ENCODE measurements around the gene KRTAP2-3.

The KRTAP2-3 gene

DNA sequence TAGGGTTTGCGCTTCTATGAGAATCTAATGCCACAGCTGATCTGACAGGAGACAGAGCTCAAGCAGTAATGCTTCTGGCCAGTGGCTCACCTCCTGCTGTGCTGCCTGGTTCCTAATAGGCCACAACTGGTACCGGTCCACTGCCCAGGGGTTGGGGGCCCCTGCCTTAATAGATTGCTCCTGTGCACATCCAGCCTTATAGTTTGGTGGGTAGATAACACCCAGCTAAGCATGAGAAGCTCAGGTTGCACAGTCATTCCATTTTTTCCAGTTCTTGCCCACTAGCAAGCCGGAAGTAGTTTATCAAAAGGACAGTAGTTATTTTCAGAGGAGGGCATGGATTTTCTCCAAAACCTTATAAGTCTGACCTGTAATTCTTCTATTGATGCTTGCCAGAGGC is 40.5 kb downstream of the KRTAP2-3 start:
- H3K27ac ChIP-seq (ENCODE audit: low read length): no peak overlapping the region
- H3K4me1 ChIP-seq (ENCODE audit: control insufficient read depth, low read depth, low read length): no peaks in the 10 kb centered on the region
- H3K9ac ChIP-seq (ENCODE audit: low read length): no peak overlapping the region
- no peak overlapping the region for H3K4me3 ChIP-seq (ENCODE audit: low read length)
- H3K36me3 ChIP-seq (ENCODE audit: control insufficient read depth, low read depth, low read length): no peaks in the 10 kb centered on the region
- no peaks in the 10 kb centered on the region for H3K9me3 ChIP-seq (ENCODE audit: control insufficient read depth, low read depth, low read length)
- H3K27me3 ChIP-seq (ENCODE audit: control insufficient read depth, insufficient read depth, low read length): no peaks in the 10 kb centered on the region

DNA sequence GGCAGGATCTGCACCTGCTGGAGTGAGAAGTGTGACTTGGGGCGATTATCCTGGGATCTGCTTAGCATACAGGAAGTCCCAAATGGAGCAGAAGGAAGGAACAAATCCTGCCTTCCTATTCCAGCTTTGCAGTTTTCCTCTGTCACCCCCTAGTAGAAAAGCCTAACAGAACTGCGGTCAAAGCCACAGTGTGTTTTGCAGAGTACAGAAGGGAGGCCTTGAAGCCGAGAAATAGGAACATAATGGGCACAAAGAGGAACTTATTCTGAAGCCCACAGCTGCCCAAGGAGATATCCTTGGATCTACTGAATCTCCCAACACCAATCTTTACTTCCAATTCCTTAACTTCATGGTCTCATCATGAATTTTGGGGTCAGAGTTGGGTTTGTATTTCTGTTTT is 41.4 kb downstream of the KRTAP2-3 start:
- H3K36me3 ChIP-seq (ENCODE audit: control insufficient read depth, low read depth, low read length): no peaks in the 10 kb centered on the region
- no peak overlapping the region for H3K27ac ChIP-seq (ENCODE audit: low read length)
- H3K4me1 ChIP-seq (ENCODE audit: control insufficient read depth, low read depth, low read length): no peaks in the 10 kb centered on the region
- H3K9ac ChIP-seq (ENCODE audit: low read length): no peak overlapping the region
- no peaks in the 10 kb centered on the region for H3K9me3 ChIP-seq (ENCODE audit: control insufficient read depth, low read depth, low read length)
- no peak overlapping the region for H3K4me3 ChIP-seq (ENCODE audit: low read length)
- H3K27me3 ChIP-seq (ENCODE audit: control insufficient read depth, insufficient read depth, low read length): no peaks in the 10 kb centered on the region

DNA sequence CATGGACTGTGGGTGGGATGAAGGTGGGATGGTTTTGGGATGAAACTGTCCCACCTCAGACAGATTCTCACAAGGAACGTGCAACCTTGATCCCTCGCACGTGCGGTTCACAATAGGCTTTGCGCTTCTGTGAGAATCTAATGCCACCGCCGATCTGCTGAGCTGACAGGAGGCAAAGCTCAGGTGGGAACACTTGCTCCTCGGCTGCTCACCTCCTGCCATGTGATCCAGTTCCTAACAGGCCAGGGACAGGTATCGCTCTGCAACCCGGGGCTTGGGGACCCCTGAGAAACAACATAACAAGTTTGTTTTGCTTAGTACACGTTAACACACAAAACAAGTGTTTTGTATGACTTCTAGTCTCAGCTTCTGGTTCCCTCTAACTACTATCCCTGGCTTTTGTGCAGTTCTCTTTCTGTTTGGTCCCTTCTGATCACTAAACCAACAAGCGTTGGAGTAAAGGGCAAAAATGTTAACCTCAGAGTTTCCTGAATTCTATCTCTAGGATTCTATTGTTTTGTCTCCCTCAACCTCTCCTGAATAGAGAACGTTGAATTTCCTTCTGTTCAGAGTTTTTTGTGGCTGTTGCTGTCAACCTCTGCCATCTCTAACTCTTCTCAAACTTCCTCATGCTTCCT is 43.2 kb downstream of the KRTAP2-3 start:
- Histone ChIP-seq H3K9me3 (ENCODE audit: control insufficient read depth, low read depth, low read length) (no peaks in the 10 kb centered on the region), H3K27ac (ENCODE audit: low read length) (no peak overlapping the region), H3K4me1 (ENCODE audit: control insufficient read depth, low read depth, low read length) (no peaks in the 10 kb centered on the region), H3K9ac (ENCODE audit: low read length) (no peak overlapping the region), H3K36me3 (ENCODE audit: control insufficient read depth, low read depth, low read length) (no peaks in the 10 kb centered on the region), H3K4me3 (ENCODE audit: low read length) (no peak overlapping the region), H3K27me3 (ENCODE audit: control insufficient read depth, insufficient read depth, low read length) (no peaks in the 10 kb centered on the region)

DNA sequence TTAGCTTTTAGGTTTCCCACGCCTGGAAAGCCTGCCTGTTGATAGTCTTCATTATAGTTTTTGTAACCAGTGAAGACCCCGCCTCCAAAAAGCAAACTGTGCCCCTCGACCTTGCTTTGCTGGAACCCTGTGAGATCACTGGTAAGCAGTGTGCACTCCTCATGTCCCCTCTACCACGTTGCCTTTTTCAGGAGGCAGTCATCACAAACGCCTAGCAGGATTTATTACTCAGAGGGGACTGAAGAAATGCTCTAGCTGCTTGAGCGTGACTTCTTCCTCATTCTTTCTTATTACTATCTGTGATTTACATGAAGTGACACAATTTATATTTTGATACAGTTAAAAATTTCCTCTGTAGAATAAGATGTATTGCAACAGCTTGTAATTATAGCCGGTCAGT is 44.5 kb downstream of the KRTAP2-3 start:
- no peaks in the 10 kb centered on the region for H3K27me3 ChIP-seq (ENCODE audit: control insufficient read depth, insufficient read depth, low read length)
- H3K27ac ChIP-seq (ENCODE audit: low read length): no peak overlapping the region
- H3K4me3 ChIP-seq (ENCODE audit: low read length): no peak overlapping the region
- no peaks in the 10 kb centered on the region for H3K36me3 ChIP-seq (ENCODE audit: control insufficient read depth, low read depth, low read length)
- H3K4me1 ChIP-seq (ENCODE audit: control insufficient read depth, low read depth, low read length): no peaks in the 10 kb centered on the region
- H3K9ac ChIP-seq (ENCODE audit: low read length): no peak overlapping the region
- H3K9me3 ChIP-seq (ENCODE audit: control insufficient read depth, low read depth, low read length): no peaks in the 10 kb centered on the region

DNA sequence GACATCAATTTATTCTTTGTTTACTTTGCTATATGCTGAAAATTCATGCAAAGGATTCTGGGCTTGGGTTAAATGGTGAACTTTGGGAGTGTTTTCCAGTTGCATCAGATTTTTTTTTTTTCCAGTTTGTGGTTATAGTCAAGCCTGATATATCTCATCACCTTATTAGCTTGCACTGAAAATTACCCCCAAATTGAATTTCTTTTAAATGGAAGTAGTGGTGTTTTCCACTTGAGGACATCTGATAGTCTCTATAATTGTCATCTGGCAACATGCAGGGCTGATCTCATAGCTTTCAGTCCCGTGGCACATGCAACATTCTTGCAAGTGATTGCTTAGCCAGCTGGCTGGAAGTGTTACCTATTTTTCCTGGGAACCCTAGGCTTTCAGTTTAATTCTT is 46.3 kb downstream of the KRTAP2-3 start:
- no peaks in the 10 kb centered on the region for H3K36me3 ChIP-seq (ENCODE audit: control insufficient read depth, low read depth, low read length)

GRCh38 chr17:41013181-41013580 is 46.7 kb downstream of the KRTAP2-3 start:
- Histone ChIP-seq H3K27me3 (ENCODE audit: control insufficient read depth, insufficient read depth, low read length) (no peaks in the 10 kb centered on the region), H3K4me3 (ENCODE audit: low read length) (no peak overlapping the region), H3K27ac (ENCODE audit: low read length) (no peak overlapping the region), H3K4me1 (ENCODE audit: control insufficient read depth, low read depth, low read length) (peaks cover 13% of the 10 kb centered on the region), H3K36me3 (ENCODE audit: control insufficient read depth, low read depth, low read length) (no peaks in the 10 kb centered on the region), H3K9ac (ENCODE audit: low read length) (no peak overlapping the region), H3K9me3 (ENCODE audit: control insufficient read depth, low read depth, low read length) (no peaks in the 10 kb centered on the region)

More for the DNA sequence above, 46.3 kb downstream of the KRTAP2-3 start:
- no peak overlapping the region for H3K27ac ChIP-seq (ENCODE audit: low read length)
- H3K4me1 ChIP-seq (ENCODE audit: control insufficient read depth, low read depth, low read length): peaks cover 13% of the 10 kb centered on the region
- H3K4me3 ChIP-seq (ENCODE audit: low read length): no peak overlapping the region
- H3K9me3 ChIP-seq (ENCODE audit: control insufficient read depth, low read depth, low read length): no peaks in the 10 kb centered on the region
- no peak overlapping the region for H3K9ac ChIP-seq (ENCODE audit: low read length)
- no peaks in the 10 kb centered on the region for H3K27me3 ChIP-seq (ENCODE audit: control insufficient read depth, insufficient read depth, low read length)

- Histone ChIP-seq H3K27ac (ENCODE audit: low read length) (no peak overlapping the region), H3K27me3 (ENCODE audit: control insufficient read depth, insufficient read depth, low read length) (no peaks in the 10 kb centered on the region)
These were observed 47.4 kb downstream of the KRTAP2-3 start for GRCh38 chr17:41012326-41013120.

DNA sequence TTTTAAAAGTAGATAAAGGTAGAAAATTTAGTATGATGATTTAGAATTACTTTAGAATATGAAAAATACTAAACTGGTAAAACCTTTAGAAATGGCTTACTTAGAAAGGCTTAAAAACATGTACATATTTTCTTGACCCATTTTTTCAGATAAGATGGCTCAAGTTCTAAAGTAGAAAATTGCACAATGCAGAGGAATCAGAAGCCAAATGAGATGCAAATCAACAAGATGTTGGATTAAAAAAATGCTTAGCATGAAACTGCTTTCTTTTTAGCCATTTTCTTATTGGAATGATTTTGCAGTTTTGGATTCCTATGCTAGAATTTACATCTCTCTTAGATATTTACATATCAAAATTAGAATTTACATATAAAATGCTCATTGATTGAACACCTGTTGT is 49.5 kb downstream of the KRTAP2-3 start:
- H3K4me1 ChIP-seq (ENCODE audit: control insufficient read depth, low read depth, low read length): peaks cover 13% of the 10 kb centered on the region
- H3K36me3 ChIP-seq (ENCODE audit: control insufficient read depth, low read depth, low read length): no peaks in the 10 kb centered on the region
- H3K4me3 ChIP-seq (ENCODE audit: low read length): no peak overlapping the region
- H3K9ac ChIP-seq (ENCODE audit: low read length): no peak overlapping the region
- no peak overlapping the region for H3K27ac ChIP-seq (ENCODE audit: low read length)
- H3K27me3 ChIP-seq (ENCODE audit: control insufficient read depth, insufficient read depth, low read length): no peaks in the 10 kb centered on the region
- no peaks in the 10 kb centered on the region for H3K9me3 ChIP-seq (ENCODE audit: control insufficient read depth, low read depth, low read length)

More at GRCh38 chr17:41012326-41013120, 47.4 kb downstream of the KRTAP2-3 start:
- no peak overlapping the region for H3K9ac ChIP-seq (ENCODE audit: low read length)
- H3K4me1 ChIP-seq (ENCODE audit: control insufficient read depth, low read depth, low read length): peaks cover 13% of the 10 kb centered on the region
- no peaks in the 10 kb centered on the region for H3K36me3 ChIP-seq (ENCODE audit: control insufficient read depth, low read depth, low read length)
- no peak overlapping the region for H3K4me3 ChIP-seq (ENCODE audit: low read length)
- no peaks in the 10 kb centered on the region for H3K9me3 ChIP-seq (ENCODE audit: control insufficient read depth, low read depth, low read length)

DNA sequence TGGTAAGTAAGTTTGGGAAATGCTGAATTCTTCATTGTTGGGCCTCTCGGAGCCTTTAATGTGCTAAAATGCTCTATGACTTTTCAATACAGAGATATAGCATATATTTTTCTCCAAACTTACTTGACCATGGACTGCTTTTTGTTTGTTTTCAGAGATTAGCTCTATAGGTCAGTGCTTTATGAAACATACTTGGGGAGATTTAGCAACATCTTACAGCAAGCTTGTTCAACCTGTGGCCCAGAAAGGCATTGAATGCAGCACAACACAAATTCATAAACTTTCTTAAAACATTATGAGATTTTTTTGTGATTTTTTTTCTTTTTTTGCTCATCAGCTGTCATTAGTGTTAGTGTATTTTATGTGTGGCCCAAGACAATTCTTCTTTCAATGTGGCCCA is 50.0 kb downstream of the KRTAP2-3 start:
- no peak overlapping the region for H3K27ac ChIP-seq (ENCODE audit: low read length)
- no peaks in the 10 kb centered on the region for H3K9me3 ChIP-seq (ENCODE audit: control insufficient read depth, low read depth, low read length)
- H3K9ac ChIP-seq (ENCODE audit: low read length): no peak overlapping the region
- no peaks in the 10 kb centered on the region for H3K36me3 ChIP-seq (ENCODE audit: control insufficient read depth, low read depth, low read length)
- H3K4me1 ChIP-seq (ENCODE audit: control insufficient read depth, low read depth, low read length): peaks cover 13% of the 10 kb centered on the region
- no peaks in the 10 kb centered on the region for H3K27me3 ChIP-seq (ENCODE audit: control insufficient read depth, insufficient read depth, low read length)
- H3K4me3 ChIP-seq (ENCODE audit: low read length): no peak overlapping the region

- Histone ChIP-seq H3K4me3 (ENCODE audit: low read length) (no peak overlapping the region), H3K27me3 (ENCODE audit: control insufficient read depth, insufficient read depth, low read length) (no peaks in the 10 kb centered on the region), H3K36me3 (ENCODE audit: control insufficient read depth, low read depth, low read length) (no peaks in the 10 kb centered on the region), H3K4me1 (ENCODE audit: control insufficient read depth, low read depth, low read length) (peaks cover 13% of the 10 kb centered on the region), H3K9me3 (ENCODE audit: control insufficient read depth, low read depth, low read length) (no peaks in the 10 kb centered on the region), H3K9ac (ENCODE audit: low read length) (no peak overlapping the region), H3K27ac (ENCODE audit: low read length) (no peak overlapping the region)
These were observed 50.6 kb downstream of the KRTAP2-3 start for GRCh38 chr17:41009301-41009760.
